D721Med (cell line): Measurements from ENCODE around the gene ISM1.

Experiments
- DNase-seq: peaks from one replicate; pipeline ENCODE4 v3.0.0; 2011; ENCODE audit warnings: low spot score; ENCODE audit not compliant: insufficient read length
- FAIRE-seq: peaks from 2 replicates; lab custom pipeline; 2011; peaks lifted over from hg19 to GRCh38; lab: Jason Lieb, UNC
- TF ChIP-seq, protein P1 (sequence below): IDR thresholded peaks from 2 replicates; pipeline ENCODE4 v1.5.1; 2012; ENCODE audit warnings: mild to moderate bottlenecking, control low read depth; ENCODE audit not compliant: insufficient read depth; ENCODE audit errors: missing control alignments

ISM1 gene

DNA sequence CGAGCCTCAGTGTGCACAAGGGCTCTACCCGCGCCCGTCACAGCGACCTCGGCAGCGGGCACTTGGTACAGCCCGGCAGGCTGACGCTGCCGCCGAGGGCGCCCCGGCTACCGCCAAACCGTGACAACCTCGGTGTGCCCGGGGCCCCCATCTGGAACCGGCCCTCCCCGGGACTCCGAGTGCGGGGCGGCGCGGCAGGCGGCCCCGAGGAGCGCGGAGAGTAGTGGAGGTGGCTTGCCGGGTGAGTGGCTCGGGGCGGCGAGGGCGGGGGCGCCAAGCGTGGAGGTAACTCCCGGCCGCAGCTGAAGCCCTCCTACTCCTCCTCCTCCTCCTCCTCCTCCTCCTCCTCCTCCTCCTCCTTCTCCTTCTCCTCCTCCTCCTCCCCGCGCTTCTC is at the start of gene ISM1:
TSS of gene ISM1 (plus strand) at position 371 of the 394 bp plus-strand sequence. CDS start 503 bp downstream, outside the sequence.
- DNase-seq: no peak

DNA sequence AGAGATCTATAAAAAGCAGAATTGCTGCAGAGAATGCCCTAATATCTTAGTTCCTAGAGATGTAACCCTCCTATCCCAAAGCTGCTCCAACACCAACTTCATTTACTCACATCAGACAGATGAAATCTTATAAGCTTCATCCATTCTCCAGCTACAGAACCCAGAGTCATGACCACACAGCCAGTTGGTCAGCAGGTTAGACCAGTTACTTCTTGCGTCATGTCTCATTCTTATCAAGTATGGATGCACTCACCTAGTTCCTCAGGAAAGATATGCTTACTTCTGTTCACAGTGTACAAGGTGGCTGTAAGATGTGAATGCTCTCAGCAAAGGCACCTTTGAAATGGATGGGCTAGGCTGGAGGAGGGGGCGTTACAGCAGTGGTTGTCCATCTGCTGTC is 47.9 kb upstream of the ISM1 start:
- no peak for DNase-seq
- TF ChIP-seq, protein P1, sequence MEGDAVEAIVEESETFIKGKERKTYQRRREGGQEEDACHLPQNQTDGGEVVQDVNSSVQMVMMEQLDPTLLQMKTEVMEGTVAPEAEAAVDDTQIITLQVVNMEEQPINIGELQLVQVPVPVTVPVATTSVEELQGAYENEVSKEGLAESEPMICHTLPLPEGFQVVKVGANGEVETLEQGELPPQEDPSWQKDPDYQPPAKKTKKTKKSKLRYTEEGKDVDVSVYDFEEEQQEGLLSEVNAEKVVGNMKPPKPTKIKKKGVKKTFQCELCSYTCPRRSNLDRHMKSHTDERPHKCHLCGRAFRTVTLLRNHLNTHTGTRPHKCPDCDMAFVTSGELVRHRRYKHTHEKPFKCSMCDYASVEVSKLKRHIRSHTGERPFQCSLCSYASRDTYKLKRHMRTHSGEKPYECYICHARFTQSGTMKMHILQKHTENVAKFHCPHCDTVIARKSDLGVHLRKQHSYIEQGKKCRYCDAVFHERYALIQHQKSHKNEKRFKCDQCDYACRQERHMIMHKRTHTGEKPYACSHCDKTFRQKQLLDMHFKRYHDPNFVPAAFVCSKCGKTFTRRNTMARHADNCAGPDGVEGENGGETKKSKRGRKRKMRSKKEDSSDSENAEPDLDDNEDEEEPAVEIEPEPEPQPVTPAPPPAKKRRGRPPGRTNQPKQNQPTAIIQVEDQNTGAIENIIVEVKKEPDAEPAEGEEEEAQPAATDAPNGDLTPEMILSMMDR: no peak
- no peak for FAIRE-seq

More for the DNA sequence above, at the start of gene ISM1:
- TF ChIP-seq, protein P1: no peak
- FAIRE-seq: no peak

DNA sequence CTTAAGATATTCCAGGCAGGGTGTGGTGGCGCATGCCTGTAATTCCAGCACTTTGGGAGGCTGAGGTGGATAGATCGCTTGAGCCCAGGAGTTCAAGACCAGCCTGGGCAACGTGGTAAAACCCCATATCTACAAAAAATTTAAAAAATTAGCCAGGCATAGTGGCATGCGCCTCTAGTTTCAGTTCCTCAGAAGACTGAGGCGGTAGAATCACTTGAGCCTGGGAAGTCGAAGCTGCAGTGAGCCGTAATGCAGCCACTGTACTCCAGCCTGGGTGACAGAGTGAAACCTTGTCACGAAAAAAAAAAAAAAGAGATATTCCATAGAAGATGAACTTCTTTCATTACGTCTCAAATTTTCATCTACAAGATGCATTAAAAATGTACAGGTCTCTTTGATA is 46.7 kb upstream of the ISM1 start:
- FAIRE-seq: no peak
- TF ChIP-seq, protein P1: no peak
- DNase-seq: no peak

DNA sequence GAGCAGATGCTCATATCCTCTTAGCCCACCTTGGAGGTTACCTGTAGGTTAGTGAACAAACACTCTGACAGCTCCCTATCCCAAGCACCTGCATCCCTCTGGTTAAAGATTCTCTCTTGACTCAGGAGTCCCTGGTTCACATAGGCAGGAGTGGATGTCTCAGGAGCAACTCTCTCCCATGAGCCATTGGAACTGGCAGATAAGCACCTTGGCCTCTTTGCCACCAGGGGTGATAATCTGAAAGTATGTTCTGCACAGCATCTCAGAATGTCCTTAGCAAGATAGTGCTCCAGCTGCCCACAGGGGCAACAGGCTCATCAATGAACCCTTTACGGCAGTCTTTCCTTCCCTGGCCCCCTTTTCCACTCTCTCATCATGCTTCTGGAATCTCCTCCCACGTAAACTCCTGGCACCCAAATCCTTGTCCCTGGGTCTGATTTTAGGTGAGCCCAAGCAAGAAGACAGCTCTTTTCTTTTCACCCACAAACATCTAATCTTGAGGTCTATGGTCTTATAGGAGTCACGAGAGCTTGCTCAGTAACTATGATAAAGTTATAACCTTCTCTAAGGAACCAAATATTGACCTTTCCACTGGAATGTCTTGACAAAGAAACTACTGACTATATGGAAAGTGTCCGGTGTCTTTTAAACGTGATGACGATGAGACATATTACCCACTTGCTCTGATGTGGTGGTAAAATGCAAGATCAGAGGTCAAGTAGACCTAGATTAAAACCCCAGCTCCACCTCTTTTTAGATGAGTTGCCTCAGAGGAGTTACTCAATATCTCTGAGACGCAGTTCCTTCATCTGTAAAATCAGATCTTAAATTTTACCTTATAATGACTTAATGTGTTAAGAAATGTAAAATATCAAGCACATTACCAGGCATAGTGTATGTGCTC is 39.8 kb upstream of the ISM1 start:
- DNase-seq (no peak), FAIRE-seq (no peak)
- TF ChIP-seq, protein P1: no peak

DNA sequence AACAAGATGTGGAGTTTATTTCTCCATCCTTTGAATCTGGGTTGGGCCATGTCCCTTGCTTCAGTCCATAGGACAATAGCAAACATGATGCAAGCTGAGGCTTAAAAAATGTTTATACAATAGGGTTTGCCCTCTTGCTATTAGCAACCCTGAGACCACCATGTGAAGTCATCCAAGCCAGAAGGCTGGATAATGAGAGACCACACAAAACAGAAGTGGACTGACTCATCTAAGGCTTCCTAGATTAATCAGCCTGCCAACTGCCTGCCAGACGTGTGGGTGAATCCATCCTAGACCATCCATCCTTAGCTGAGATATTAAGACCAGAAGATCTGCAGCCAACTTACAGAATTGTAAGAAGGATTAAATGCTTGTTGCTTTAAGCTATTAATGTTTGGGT is 38.1 kb upstream of the ISM1 start:
- TF ChIP-seq, protein P1: no peak
- FAIRE-seq (no peak), DNase-seq (no peak)

DNA sequence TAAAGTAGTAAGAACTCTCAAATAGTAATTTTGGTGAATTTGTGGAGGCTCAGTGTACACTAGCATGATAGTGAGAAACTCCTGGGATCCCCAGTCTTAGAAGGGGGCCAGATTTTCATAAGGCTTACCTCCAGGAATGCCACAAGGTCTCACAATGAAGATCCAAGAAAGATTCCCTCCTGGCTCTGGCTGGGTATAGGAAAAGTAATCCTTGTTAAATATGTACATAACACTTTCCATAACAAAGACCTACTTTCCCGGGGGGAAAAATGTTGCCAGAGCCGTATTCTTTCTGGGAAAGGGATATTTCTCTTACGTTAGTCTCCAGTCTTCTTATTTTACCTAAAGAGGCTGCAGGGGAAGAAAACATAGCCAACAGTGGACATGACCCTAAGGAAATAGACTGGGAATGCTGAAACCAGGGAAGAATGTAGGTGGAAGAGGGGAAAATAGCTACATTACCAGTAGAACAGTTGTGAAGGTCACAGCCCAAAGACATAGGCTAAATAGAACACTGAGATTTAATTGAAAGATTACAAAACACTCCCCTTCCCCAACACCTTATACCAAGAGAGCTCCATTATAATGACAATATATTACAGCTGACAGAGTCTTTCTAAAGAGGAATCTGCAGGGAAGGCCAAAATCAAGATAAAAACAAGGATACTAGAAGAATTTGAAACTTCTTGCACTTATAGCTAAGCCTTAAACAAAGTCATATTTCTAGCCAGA is 34.9 kb upstream of the ISM1 start:
- FAIRE-seq: no peak

More for the DNA sequence above, 34.9 kb upstream of the ISM1 start:
- no peak for DNase-seq
- TF ChIP-seq, protein P1: no peak
